GM04503 (cell line): Measurements from ENCODE around the gene NOTUM.

Experiments
- DNase-seq: peaks from one replicate; pipeline ENCODE4 v3.0.0-alpha.2; 2012; ENCODE audit warnings: low read depth

NOTUM gene

DNA sequence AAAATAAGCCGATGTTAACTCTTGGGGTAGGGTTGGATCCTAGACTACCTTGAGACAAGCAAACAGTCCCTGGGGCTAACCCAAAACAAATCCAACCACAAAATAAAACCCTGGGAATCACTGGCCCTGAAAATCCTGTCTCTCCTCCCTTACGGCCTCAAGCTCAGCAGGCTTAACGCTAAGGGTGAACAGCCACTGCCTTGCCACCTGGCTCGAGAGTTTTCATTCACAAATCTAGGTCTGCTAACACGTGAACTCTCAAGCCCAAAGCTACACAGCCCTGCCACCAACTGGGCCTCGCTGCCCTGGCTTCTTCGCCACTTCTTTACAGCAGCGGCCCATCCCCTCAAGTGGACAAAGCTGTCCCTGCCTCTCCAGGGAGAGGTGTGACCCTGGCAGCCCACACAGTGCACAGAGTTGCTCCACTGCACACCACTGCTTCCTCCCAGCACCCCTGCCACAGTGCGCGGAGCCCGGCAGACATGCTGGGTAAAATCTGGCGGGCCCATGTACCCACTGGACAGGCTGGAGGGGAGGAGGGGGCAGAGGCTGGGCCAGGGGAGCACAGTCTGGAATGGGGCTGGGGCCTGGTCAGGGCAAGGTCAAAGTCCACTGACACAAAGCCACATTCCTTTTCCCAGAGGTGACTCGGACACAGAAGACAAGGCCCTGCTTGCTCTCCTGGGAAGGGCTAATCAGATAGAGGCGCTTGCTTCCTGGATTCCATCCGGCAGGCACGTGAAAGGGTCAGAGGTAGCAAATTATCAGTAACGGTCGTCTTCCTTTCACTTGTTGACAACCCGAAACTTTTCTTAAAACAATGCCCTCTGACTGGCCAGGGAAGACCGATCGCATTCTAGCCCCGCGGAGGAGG is 50.8 kb downstream of the NOTUM start:
- DNase-seq = no peak

DNA sequence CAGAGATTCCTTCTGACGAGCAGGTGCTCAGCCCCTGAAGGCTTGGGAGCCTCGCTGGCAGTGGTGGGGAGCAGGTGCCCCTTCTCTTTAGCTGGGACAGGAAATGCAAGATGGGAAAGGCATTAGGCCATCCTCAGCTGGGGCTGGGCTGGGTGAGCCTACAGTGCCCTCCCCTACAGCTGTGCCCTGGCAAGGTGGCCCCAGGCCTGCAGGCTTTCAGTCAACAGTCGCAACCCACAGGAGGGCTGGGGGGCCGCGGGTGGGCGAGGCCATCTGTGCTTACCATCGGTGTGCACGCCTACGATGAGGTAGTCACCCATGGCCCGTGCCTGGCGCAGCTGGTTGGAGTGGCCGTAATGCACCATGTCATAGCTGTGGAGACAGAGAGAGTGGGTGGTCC is 51.8 kb downstream of the NOTUM start:
- no peak for DNase-seq

DNA sequence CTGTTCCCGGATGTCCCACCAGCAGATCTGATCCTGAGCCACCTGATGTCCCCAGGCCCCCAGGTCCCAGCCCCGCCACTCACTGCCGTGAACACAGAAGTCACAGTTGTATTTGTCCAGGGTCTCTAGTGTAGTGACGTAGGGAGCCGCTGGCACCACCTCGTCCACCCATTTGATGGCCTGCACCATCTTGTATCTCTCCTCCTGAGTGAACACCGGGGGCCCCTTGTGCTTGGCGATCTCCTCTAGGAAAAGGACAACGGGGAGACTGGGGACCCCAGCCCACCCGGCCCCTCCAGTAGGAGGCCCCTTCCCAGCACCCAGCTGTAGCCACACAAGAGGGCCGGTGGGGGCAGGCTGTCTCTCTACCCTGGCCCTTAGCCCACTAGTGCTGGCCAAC is 52.2 kb downstream of the NOTUM start:
- no peak for DNase-seq

DNA sequence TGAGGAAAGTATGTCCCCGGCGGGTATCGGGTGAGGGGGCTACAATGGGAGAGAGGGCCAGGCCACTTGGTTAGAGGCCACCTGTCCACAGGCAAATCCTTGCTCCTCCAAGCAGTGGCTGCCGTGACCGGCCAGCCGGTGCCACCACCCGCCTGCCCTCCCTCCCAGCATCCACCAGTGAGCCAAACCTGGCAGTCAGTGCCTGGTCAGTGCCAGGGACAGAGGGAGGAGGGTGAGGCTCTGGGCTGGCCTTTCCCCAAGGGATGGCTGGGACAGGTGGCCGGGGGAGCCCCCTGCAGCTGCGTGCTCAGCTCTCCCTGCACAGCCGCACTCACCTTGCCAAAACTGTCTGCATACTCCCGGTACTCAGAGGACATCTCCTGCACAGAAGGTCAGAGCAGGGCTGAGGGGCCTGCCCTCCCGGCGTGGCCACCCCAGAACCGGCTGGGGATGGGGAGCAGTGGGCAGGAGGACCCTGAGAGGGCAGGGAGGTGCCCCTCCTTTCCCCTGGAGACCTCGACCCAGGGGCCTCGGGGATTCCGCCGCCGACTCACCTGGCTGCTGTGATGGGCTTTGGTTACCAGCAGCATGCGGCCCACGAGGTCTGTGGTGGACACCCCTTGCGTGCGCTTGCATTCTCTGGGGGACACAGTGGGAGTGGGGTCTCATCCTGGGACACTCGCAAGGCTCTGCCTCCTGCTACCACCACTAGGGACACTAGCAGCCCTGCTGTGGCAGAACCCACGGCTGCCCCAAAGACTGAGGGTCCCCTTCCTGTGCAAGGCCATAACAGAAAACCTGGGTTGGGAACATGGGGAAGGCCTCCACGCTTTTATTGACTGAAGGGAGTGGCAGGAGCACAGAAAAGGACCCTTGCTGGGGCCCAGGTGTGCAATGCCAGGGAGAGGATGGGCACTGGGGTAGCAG is 53.5 kb downstream of the NOTUM start:
- DNase-seq = no peak

GRCh38 chr17:81906476-81907218 is 54.3 kb downstream of the NOTUM start:
- no peak for DNase-seq

DNA sequence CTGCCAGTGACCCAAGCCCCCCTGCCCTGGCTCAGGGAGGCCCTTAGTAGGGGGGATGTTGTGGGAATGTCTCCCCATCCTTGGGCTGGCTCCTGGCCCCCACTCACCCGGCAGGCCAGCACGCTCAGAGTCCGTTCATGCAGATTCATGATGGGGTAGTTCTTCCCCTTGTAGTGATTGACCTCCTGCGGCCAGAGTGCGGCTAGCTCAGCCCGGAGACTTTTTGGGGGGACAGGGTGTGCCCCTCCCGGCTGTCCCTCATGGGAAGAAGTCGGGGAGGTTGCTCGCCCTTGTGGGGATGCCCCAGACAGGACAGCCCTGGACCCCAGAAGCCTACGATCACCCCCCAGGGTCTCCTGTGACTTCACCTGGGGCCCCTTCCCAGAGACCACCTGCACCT is 55.0 kb downstream of the NOTUM start:
- DNase-seq = no peak

DNA sequence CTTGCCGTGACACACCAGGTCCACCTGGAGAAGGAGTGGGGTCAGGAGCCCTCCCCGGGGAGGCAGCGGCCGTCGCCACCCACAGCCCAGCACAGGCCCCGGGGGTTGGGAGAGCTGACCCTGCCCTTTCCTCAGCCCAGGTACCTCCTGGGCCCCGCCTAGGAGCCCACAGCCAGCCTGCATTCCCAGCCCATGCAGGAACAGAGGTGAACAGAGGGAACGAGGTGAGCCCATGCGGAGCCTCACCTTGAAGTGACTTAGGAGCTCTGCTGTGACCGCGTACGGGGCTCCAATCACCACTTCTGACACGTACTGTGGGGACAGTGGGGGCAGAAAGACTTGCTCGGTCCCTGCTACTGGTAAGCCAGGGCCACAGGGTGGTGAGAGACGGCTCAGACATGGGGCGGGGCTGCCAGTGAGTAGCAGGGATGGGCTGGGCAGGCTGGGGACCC is 55.5 kb downstream of the NOTUM start:
- no peak for DNase-seq

- no peak for DNase-seq
Observed at GRCh38 chr17:81904600-81905423, 56.2 kb downstream of the NOTUM start.

DNA sequence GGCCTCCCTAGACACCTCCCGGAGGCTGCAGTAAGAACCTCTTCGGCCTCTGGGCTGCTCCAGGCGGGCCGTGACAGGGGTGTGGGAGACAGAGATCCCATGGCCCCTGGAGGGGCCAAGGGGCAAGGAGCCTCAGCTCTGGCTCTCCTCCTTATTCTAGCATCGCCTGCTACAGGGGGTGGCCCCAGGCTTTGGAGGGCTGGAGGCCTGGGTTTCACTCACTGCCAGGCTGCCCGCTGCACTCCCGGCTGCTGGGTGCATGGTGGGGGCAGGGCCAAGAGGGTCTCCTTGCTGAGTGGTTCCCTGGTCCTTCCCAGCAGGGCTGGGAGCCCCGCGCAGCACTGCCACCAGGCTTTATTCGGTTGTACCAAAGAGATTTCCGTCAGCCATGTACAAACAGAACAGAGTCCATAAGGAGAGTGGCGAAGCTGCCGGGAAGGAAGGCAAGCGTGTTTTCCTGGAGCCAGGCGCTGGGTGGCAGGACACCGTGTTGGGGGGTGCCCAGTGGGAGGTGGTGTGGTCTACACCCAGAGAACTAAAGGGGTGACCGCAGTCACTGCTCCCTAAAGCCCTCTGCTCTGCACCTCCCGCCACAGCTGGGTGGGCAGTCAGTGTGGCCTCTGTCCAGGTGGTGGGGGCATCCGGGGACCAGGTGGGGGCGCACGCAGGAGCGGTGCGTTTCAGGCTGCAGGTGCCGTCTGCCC is 56.9 kb downstream of the NOTUM start:
- DNase-seq = no peak

DNA sequence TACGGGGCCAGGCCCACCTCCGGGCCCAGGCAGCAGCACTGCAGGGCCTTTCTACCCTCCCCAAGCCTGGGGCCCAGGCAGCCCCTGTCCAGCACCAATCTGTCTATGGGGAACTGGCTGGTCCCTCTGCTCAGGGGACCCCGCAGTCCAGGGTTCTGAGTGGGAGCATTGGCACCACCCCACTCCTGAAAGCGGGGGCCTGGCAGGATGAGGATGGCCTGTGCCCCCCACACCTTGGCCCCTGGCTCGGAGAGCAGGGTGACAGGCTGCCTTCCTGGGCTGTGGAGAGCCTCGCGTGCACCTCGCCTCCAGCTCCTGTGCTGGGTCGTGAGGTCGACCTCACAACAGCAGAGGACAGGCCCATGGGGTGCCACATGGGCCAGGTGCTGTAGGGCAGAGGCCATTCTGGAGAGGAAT is 57.6 kb downstream of the NOTUM start:
- no peak for DNase-seq

DNA sequence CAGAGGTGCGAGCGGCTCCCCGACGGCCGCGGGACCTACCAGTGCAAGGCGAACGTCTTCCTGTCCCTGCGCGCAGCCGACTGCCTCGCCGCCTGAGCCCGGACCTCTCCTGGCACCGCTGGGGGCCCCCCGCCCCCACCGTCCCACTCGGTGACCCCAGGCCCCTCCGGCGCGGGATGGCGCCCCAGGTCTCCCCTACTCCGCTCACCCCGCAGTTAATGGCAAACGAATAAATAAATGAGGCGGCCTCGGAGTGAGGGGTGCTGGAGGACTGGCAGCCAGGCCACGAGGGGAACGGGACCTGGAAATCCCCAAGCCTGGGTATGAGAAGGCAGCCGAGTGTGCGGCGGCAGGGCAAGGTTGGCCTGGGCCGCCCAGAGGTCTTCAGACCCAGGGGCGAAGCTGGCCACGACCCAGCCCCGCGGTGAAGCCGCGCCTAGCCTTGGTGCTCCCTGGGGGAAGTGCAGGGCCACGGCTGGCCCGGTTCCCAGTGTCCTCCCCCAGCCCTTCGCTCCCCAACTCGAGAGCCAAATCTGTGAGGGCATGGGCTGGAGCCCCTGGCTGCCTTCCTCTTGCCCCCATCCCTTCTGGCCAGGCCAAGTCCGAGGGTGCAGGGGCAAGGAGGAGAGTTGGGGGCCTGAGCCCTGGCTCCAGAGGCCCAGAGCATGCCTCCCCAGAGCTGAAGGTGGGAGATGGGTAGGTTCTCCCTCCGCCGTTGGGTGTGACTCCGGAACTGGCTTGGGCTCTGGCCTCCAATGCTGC is 58.2 kb downstream of the NOTUM start:
- DNase-seq = no peak
